HepG2 (cell line): ENCODE measurements around the gene STEAP1. TPM values are rescaled to one million over a fixed set of nuclear protein-coding genes. Genes with fewer than 3 reads are reported as not detected.
"Not testable (repeated sequence)": the region's sequence is repeated elsewhere in the genome, so short reads cannot be mapped to it uniquely, and the experiment has no call there.

Experiments
- ARID5B ChIP-seq: IDR thresholded peaks from 2 replicates; pipeline ENCODE4 v1.4.0; 2020; ENCODE audit warnings: mild to moderate bottlenecking, missing genetic modification reagents
- ATF7-NPFF ChIP-seq: sonication (generic); formaldehyde crosslinking; IDR thresholded peaks from 2 replicates; pipeline ENCODE4 v1.8.1; 2023; ENCODE audit warnings: mild to moderate bottlenecking, low read depth, missing genetic modification reagents, moderate library complexity
- BCL6 ChIP-seq: IDR thresholded peaks from 2 replicates; pipeline ENCODE4 v1.6.1; 2016; ENCODE audit warnings: missing genetic modification reagents, missing compliant biosample characterization
- MEIS2 ChIP-seq: sonication (generic); formaldehyde crosslinking; IDR thresholded peaks from 2 replicates; pipeline ENCODE4 v1.9.0; 2021; ENCODE audit warnings: mild to moderate bottlenecking, missing genetic modification reagents
- MTF1 ChIP-seq: sonication (generic); formaldehyde crosslinking; IDR thresholded peaks from 2 replicates; pipeline ENCODE4 v1.5.0; 2020; ENCODE audit warnings: missing genetic modification reagents
- NONO ChIP-seq, 2 experiments: fragments of 450-650 bp in 1 of 2; sonication (generic) in 1 of 2; formaldehyde crosslinking in 1 of 2; IDR thresholded peaks in 1 of 2; conservative IDR thresholded peaks in 1 of 2; 2 replicates each; pipeline versions ENCODE4 v1.6.1 to v1.8.0; 2017 to 2022; ENCODE audit warnings: mild to moderate bottlenecking in 1 of 2, missing genetic modification reagents in 1 of 2, moderate library complexity in 1 of 2
- SNAPC2 ChIP-seq: sonication (generic); formaldehyde crosslinking; IDR thresholded peaks from 2 replicates; pipeline ENCODE4 v1.8.1; 2022; ENCODE audit warnings: mild to moderate bottlenecking, missing genetic modification reagents
- SP1 ChIP-seq, 2 experiments: fragments of 450-650 bp in 1 of 2; sonication (generic) in 1 of 2; formaldehyde crosslinking in 1 of 2; IDR thresholded peaks; 2 replicates each; pipeline versions ENCODE4 v1.4.0 to v1.6.1; 2016 to 2020; ENCODE audit warnings: missing genetic modification reagents in 1 of 2
- SPEN ChIP-seq: sonication (generic); formaldehyde crosslinking; IDR thresholded peaks from 2 replicates; pipeline ENCODE4 v1.5.1; 2020; ENCODE audit warnings: low read depth, mild to moderate bottlenecking, missing genetic modification reagents
- ZFY ChIP-seq: sonication (generic); formaldehyde crosslinking; IDR thresholded peaks from 2 replicates; pipeline ENCODE4 v1.4.0; 2020; ENCODE audit warnings: missing genetic modification reagents
- ZMAT3 ChIP-seq: sonication (generic); formaldehyde crosslinking; conservative IDR thresholded peaks from 2 replicates; pipeline ENCODE4 v1.7.0; 2021; ENCODE audit warnings: missing genetic modification reagents
- ZNF256 ChIP-seq: sonication (generic); formaldehyde crosslinking; conservative IDR thresholded peaks from 2 replicates; pipeline ENCODE4 v1.4.0; 2020; ENCODE audit warnings: missing genetic modification reagents
- ZNF629 ChIP-seq: sonication (generic); formaldehyde crosslinking; conservative IDR thresholded peaks from 2 replicates; pipeline ENCODE4 v1.5.0; 2020; ENCODE audit warnings: missing genetic modification reagents
- polyA plus RNA-seq, 8 experiments: library from polyadenylated mRNA; depleted of rRNA in 3 of 8; stranded (reverse) in 7 of 8; unstranded in 1 of 8; fragments of >200 nt; fragmentation: Illumina TruSeq in 4 of 8; extraction: Trizol in 4 of 8; gene quantifications; 2 replicates each; pipeline versions ENCODE4 v1.2.1 to v1.2.3, GENCODE V29; 2011 to 2016; ENCODE audit warnings: low read depth in 4 of 8, missing spikeins in 1 of 8, mixed read lengths in 1 of 8; ENCODE audit not compliant: insufficient read depth in 1 of 8
- total RNA-seq, 5 experiments: library from RNA; depleted of rRNA; stranded (reverse); fragments of >200 nt; fragmentation: Illumina TruSeq; extraction: Trizol; gene quantifications; 2 replicates each; pipeline ENCODE4 v1.2.3, GENCODE V29; 2016; ENCODE audit warnings: low read depth in 1 of 5
- TF ChIP-seq, protein P1 (sequence below): sonication (generic); formaldehyde crosslinking; IDR thresholded peaks from 2 replicates; pipeline ENCODE4 v1.4.0; 2020; ENCODE audit warnings: missing genetic modification reagents
- TF ChIP-seq, protein P2 (sequence below): sonication (generic); formaldehyde crosslinking; IDR thresholded peaks from 2 replicates; pipeline ENCODE4 v1.4.0; 2020; ENCODE audit warnings: mild to moderate bottlenecking, missing genetic modification reagents

The STEAP1 gene
- total and polyA plus RNA-seq, 2 of the 13 experiments (the other 11 are each of a cell fraction or from before 2014, with no cell fraction given): 23.2 to 24.2 TPM

- TF ChIP-seq ZFY (peak; percentile 92), ZMAT3 (CRISPR knock-in tag) (0 out of 2 replicates have a peak, but pooled peaks have one; percentile 59), BCL6 (CRISPR knock-in tag) (peak; percentile 49), MEIS2 (CRISPR knock-in tag) (peak; percentile 79), NONO (CRISPR knock-in tag; conservative IDR thresholded peaks at IDR 0.05) (peak; percentile 94), MTF1 (CRISPR knock-in tag) (peak; percentile 52; the same call in 1 of the 2 replicates), SNAPC2 (CRISPR knock-in tag) (peak; percentile 65; the same call in 1 of the 2 replicates), ZNF629 (CRISPR knock-in tag) (peak; percentile 69; the same call in 1 of the 2 replicates), ARID5B (CRISPR knock-in tag) (peak; percentile 84), SP1 (CRISPR knock-in tag; IDR thresholded peaks at IDR 0.05) (peak; percentile 87), ZNF256 (0 out of 2 replicates have a peak, but pooled peaks have one; percentile 61), ATF7-NPFF (peak; percentile 90), SPEN (CRISPR knock-in tag) (peak; percentile 72)
- TF ChIP-seq, protein P1, sequence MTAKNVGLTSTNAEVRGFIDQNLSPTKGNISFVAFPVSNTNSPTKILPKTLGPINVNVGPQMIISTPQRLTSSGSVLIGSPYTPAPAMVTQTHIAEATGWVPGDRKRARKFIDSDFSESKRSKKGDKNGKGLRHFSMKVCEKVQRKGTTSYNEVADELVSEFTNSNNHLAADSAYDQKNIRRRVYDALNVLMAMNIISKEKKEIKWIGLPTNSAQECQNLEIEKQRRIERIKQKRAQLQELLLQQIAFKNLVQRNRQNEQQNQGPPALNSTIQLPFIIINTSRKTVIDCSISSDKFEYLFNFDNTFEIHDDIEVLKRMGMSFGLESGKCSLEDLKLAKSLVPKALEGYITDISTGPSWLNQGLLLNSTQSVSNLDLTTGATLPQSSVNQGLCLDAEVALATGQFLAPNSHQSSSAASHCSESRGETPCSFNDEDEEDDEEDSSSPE (CRISPR knock-in tag): peak; percentile 68
- TF ChIP-seq NONO, SP1 (IDR thresholded peaks at IDR 0.05): not testable (repeated sequence)
- TF ChIP-seq, protein P2, sequence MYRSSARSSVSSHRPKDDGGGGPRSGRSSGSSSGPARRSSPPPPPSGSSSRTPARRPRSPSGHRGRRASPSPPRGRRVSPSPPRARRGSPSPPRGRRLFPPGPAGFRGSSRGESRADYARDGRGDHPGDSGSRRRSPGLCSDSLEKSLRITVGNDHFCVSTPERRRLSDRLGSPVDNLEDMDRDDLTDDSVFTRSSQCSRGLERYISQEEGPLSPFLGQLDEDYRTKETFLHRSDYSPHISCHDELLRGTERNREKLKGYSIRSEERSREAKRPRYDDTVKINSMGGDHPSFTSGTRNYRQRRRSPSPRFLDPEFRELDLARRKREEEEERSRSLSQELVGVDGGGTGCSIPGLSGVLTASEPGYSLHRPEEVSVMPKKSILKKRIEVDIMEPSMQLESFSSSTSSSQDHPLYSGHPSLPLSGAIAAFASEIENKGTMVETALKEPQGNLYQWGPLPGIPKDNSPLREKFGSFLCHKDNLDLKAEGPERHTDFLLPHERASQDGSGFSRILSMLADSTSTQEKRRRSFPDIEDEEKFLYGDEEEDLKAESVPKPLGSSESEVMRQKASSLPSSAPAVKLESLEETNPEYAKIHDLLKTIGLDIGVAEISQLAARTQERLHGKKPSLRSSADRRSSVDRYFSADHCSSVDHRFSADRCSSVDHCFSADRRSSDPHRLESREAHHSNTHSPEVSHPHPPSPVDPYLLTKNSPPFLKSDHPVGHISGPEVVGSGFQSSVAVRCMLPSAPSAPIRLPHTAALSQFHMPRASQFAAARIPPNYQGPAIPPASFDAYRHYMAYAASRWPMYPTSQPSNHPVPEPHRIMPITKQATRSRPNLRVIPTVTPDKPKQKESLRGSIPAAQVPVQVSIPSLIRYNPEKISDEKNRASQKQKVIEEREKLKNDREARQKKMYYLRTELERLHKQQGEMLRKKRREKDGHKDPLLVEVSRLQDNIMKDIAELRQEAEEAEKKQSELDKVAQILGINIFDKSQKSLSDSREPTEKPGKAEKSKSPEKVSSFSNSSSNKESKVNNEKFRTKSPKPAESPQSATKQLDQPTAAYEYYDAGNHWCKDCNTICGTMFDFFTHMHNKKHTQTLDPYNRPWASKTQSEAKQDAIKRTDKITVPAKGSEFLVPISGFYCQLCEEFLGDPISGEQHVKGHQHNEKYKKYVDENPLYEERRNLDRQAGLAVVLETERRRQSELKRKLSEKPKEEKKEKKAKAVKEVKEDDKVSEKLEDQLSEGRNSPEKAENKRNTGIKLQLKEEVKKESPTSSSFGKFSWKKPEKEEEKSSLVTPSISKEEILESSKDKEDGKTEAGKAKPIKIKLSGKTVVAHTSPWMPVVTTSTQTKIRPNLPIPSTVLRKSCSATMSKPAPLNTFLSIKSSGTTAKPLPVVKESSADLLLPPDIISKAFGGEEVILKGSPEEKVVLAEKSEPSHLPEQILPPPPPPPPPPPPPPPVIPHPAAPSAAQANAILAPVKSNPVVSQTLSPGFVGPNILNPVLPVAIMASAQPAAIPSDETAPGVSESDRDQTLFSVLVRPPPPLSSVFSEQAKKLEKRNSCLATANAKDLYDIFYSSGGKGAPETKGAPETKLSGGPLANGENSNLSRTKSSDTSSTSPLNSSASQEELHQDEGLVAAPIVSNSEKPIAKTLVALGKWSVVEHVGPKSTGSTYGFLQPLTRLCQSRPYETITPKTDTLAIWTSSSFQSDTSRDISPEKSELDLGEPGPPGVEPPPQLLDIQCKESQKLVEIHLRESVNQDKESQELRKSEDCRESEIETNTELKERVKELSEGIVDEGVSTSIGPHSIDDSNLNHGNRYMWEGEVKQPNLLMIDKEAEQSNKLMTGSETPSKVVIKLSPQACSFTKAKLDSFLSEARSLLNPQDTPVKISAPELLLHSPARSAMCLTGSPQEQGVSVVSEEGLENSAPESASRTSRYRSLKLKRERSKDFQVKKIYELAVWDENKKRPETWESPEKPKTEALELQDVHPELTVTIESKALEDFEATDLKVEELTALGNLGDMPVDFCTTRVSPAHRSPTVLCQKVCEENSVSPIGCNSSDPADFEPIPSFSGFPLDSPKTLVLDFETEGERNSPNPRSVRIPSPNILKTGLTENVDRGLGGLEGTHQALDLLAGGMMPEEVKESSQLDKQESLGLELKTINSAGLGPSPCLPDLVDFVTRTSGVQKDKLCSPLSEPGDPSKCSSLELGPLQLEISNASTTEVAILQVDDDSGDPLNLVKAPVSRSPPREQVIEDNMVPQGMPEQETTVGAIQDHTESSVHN (CRISPR knock-in tag): 0 out of 2 replicates have a peak, but pooled peaks have one; percentile 21
Measured at GRCh38 chr7:90153943-90154771, at the start of gene STEAP1 (continued).
